SIG-M5 (cell line): ENCODE data around the gene BPIFA1.

ENCODE experiments used
- DNase-seq: peaks from one replicate; lab custom pipeline; 2025; lab: John Stamatoyannopoulos, UW

BPIFA1 gene

GRCh38 chr20:33277471-33278441, 42.0 kb downstream of the BPIFA1 start:
- no peak for DNase-seq

GRCh38 chr20:33278700-33279099, 42.9 kb downstream of the BPIFA1 start:
- DNase-seq: no peak

GRCh38 chr20:33279261-33279910, 43.6 kb downstream of the BPIFA1 start:
- no peak for DNase-seq

GRCh38 chr20:33280000-33280680, 44.3 kb downstream of the BPIFA1 start:
- no peak for DNase-seq

GRCh38 chr20:33280775-33281174, 45.0 kb downstream of the BPIFA1 start:
- DNase-seq: no peak

GRCh38 chr20:33281550-33282146, 45.9 kb downstream of the BPIFA1 start:
- DNase-seq: no peak

- DNase-seq: no peak
These were observed 46.6 kb downstream of the BPIFA1 start for GRCh38 chr20:33282196-33282934.

GRCh38 chr20:33282991-33283555, 47.3 kb downstream of the BPIFA1 start, which contains the start of gene BPIFB1:
BPIFB1 (plus strand) TSS chr20:33283214; CDS start chr20:33286074, 2,860 bp downstream.
- no peak for DNase-seq

GRCh38 chr20:33284284-33284683, 48.5 kb downstream of the BPIFA1 start:
- DNase-seq: no peak

- no peak for DNase-seq
These were observed 49.1 kb downstream of the BPIFA1 start for GRCh38 chr20:33284937-33285336.

- no peak for DNase-seq
These were observed 50.2 kb downstream of the BPIFA1 start for GRCh38 chr20:33285861-33286495.

GRCh38 chr20:33287884-33288283, 52.1 kb downstream of the BPIFA1 start:
- no peak for DNase-seq

- DNase-seq: no peak
These were observed 55.1 kb downstream of the BPIFA1 start for GRCh38 chr20:33290852-33291251.

GRCh38 chr20:33291416-33291815, 55.6 kb downstream of the BPIFA1 start:
- no peak for DNase-seq

GRCh38 chr20:33291830-33292355, 56.1 kb downstream of the BPIFA1 start:
- no peak for DNase-seq
